ENCODE results near the gene CYB5R2. TPM values are rescaled to one million over a fixed set of nuclear protein-coding genes. Genes with fewer than 3 reads are reported as not detected.
"Not testable (repeated sequence)": the region's sequence is repeated elsewhere in the genome, so short reads cannot be mapped to it uniquely, and the experiment has no call there.

Gene CYB5R2
- total RNA-seq, 1 donor from 2014 or later: 2.6 TPM

- Mint-ChIP-seq H3K36me3 (ENCODE audit: unreplicated experiment) (no peaks in the 10 kb centered on the region), H3K27ac (ENCODE audit: unreplicated experiment) (no peak overlapping the region), H3K27me3 (ENCODE audit: unreplicated experiment) (peaks cover 4% of the 10 kb centered on the region), H3K4me1 (ENCODE audit: low read depth, unreplicated experiment) (no peaks in the 10 kb centered on the region), H3K4me3 (ENCODE audit: unreplicated experiment) (no peak overlapping the region), H3K9me3 (ENCODE audit: unreplicated experiment) (peaks cover 2% of the 10 kb centered on the region)
- no peak for TF ChIP-seq CTCF (IDR thresholded peaks at IDR 0.05; ENCODE audit: partially characterized antibody, unreplicated experiment)
- no peak for DNase-seq
Observed at GRCh38 chr11:7666292-7666866, 6.9 kb downstream of the CYB5R2 start.

DNA sequence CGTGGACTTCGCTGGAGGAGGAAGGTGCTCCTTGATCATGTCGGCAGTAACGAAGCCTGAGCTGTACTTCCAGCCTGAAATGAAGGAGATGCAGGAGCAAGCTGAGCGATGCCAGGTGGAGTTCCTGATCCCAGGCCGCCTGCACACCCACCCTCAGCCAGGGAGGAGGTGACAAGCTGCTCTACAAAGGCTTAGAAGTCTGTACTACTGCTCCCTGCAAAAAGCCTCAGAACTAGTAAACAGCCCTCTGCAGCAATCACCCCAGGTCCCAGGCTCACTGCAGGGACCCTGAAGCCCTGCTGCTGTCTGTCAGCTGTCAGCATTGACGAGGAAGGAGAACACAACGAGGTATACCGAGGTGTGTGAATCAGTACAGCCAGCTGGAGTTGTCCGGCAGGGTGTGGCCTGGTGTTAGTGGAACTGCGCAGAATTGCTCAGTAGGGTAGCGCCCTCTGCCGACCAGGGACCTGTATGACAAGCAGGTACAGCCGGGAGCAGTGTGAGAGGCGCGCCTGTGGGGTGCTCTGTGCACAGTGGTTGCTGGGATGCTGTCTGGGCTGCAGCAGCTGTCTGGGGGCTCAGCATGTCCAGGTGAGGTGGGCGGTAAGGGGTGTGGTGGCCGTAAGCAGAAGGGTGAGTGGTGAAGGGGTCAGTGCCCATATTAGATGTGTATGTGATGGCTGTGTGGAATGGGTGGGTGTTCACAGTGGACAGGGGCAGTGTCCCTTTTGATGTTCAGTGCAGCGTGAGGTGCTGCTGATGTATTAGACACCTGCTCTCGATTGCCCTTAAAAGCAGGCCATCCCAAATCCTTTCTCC lies 7.6 kb downstream of the CYB5R2 start:
- TF ChIP-seq CTCF (IDR thresholded peaks at IDR 0.05; ENCODE audit: partially characterized antibody, unreplicated experiment): peak; percentile 97
- no peaks in the 10 kb centered on the region for H3K36me3 Mint-ChIP-seq (ENCODE audit: unreplicated experiment)
- H3K4me1 Mint-ChIP-seq (ENCODE audit: low read depth, unreplicated experiment): no peaks in the 10 kb centered on the region
- H3K4me3 Mint-ChIP-seq (ENCODE audit: unreplicated experiment): no peak overlapping the region
- H3K27me3 Mint-ChIP-seq (ENCODE audit: unreplicated experiment): peaks cover 4% of the 10 kb centered on the region
- H3K9me3 Mint-ChIP-seq (ENCODE audit: unreplicated experiment): peaks cover 2% of the 10 kb centered on the region
- H3K27ac Mint-ChIP-seq (ENCODE audit: unreplicated experiment): no peak overlapping the region
- peak; percentile 92 for DNase-seq

DNA sequence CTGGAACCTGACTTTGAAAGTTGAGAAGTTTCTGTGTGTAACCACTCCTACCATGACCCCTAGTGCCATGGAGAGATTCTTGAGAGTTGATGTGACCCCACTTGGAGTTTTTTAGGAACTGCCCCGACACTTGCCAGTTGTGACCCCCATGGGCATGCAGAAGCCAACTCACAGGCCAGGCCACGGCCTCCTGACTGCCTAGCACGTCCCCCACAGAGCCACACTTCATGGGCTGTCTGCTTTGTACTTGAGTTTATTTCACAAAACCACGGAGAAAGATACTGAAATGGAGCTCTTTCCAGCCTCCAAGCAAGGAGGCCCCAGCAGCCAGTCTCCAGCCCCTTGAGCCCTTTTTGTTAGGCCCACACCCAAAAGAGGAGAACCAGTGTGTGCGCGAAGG lies 8.4 kb downstream of the CYB5R2 start:
- H3K4me3 Mint-ChIP-seq (ENCODE audit: unreplicated experiment): no peak overlapping the region
- peaks cover 2% of the 10 kb centered on the region for H3K9me3 Mint-ChIP-seq (ENCODE audit: unreplicated experiment)
- H3K4me1 Mint-ChIP-seq (ENCODE audit: low read depth, unreplicated experiment): no peaks in the 10 kb centered on the region
- H3K27ac Mint-ChIP-seq (ENCODE audit: unreplicated experiment): no peak overlapping the region
- no peak for DNase-seq
- peaks cover 4% of the 10 kb centered on the region for H3K27me3 Mint-ChIP-seq (ENCODE audit: unreplicated experiment)
- no peaks in the 10 kb centered on the region for H3K36me3 Mint-ChIP-seq (ENCODE audit: unreplicated experiment)
- TF ChIP-seq CTCF (IDR thresholded peaks at IDR 0.05; ENCODE audit: partially characterized antibody, unreplicated experiment): no peak

GRCh38 chr11:7663531-7663930 lies 9.8 kb downstream of the CYB5R2 start:
- not testable (repeated sequence) for DNase-seq; H3K4me1 Mint-ChIP-seq (ENCODE audit: low read depth, unreplicated experiment); H3K27me3 Mint-ChIP-seq (ENCODE audit: unreplicated experiment); H3K4me3 Mint-ChIP-seq (ENCODE audit: unreplicated experiment); H3K27ac Mint-ChIP-seq (ENCODE audit: unreplicated experiment); H3K36me3 Mint-ChIP-seq (ENCODE audit: unreplicated experiment); H3K9me3 Mint-ChIP-seq (ENCODE audit: unreplicated experiment)

GRCh38 chr11:7657306-7658025 lies 15.8 kb downstream of the CYB5R2 start:
- peak; percentile 58 for DNase-seq
- peak overlapping the region; percentile 55 for H3K27ac Mint-ChIP-seq (ENCODE audit: unreplicated experiment)
- H3K9me3 Mint-ChIP-seq (ENCODE audit: unreplicated experiment): peaks cover 3% of the 10 kb centered on the region
- H3K27me3 Mint-ChIP-seq (ENCODE audit: unreplicated experiment): peaks cover 6% of the 10 kb centered on the region
- H3K36me3 Mint-ChIP-seq (ENCODE audit: unreplicated experiment): no peaks in the 10 kb centered on the region
- peaks cover 4% of the 10 kb centered on the region for H3K4me1 Mint-ChIP-seq (ENCODE audit: low read depth, unreplicated experiment)
- no peak overlapping the region for H3K4me3 Mint-ChIP-seq (ENCODE audit: unreplicated experiment)
- TF ChIP-seq CTCF (IDR thresholded peaks at IDR 0.05; ENCODE audit: partially characterized antibody, unreplicated experiment): peak; percentile 9

All from glutamatergic neuron (in vitro differentiated cells).